Brain microvascular endothelial cell (primary cell): ENCODE data around the gene MCRS1.

Source experiments
- DNase-seq: peaks from one replicate; pipeline ENCODE4 v3.0.0-alpha.2; 2020
- H3K27ac ChIP-seq: fragments of 250-450 bp; sonication (Bioruptor Pico); 2 replicates; pipeline ENCODE4 v1.5.1; 2020; ENCODE audit warnings: mild to moderate bottlenecking, moderate library complexity
- H3K27me3 ChIP-seq: fragments of 250-450 bp; sonication (Bioruptor Pico); replicated peaks from 2 replicates; pipeline ENCODE4 v1.5.1; 2020; ENCODE audit warnings: mild to moderate bottlenecking
- H3K36me3 ChIP-seq: fragments of 250-450 bp; sonication (Bioruptor Pico); replicated peaks from 2 replicates; pipeline ENCODE4 v1.5.1; 2020; ENCODE audit warnings: mild to moderate bottlenecking
- H3K4me3 ChIP-seq: 2 replicates; pipeline ENCODE4 v1.5.1; 2011; ENCODE audit warnings: low read depth, mild to moderate bottlenecking, control low read depth, low read length, moderate library complexity
- CTCF ChIP-seq: IDR thresholded peaks from 2 replicates; pipeline ENCODE4 v1.5.1; 2011; ENCODE audit warnings: low read depth, mild to moderate bottlenecking, moderate library complexity, low read length, control low read depth, inconsistent platforms; ENCODE audit errors: missing control alignments
- in situ Hi-C: cut with HindIII; loops from 2 replicates; pipeline ENCODE4 v1.10.0; 2017; ENCODE audit warnings: low sequenced_read_pairs, low pct_ligation_motif_present

The MCRS1 gene

GRCh38 chr12:49559011-49559675, 8.8 kb downstream of the MCRS1 start:
- Histone ChIP-seq H3K27ac (no peak overlapping the region), H3K27me3 (no peaks in the 10 kb centered on the region), H3K36me3 (peaks cover 65% of the 10 kb centered on the region), H3K4me3 (no peak overlapping the region)
- TF ChIP-seq CTCF = no peak
- in situ Hi-C loops = no loop called here
- no peak for DNase-seq

- no peak overlapping the region for H3K4me3 ChIP-seq
- no peak overlapping the region for H3K27ac ChIP-seq
- no peak for TF ChIP-seq CTCF
- in situ Hi-C loops = no loop called here
- DNase-seq = no peak
- peaks cover 59% of the 10 kb centered on the region for H3K36me3 ChIP-seq
- no peaks in the 10 kb centered on the region for H3K27me3 ChIP-seq
These were observed 9.4 kb downstream of the MCRS1 start for GRCh38 chr12:49558526-49558925.

- Histone ChIP-seq H3K27ac (no peak overlapping the region), H3K36me3 (peaks cover 54% of the 10 kb centered on the region), H3K27me3 (no peaks in the 10 kb centered on the region), H3K4me3 (no peak overlapping the region)
- DNase-seq = no peak
- in situ Hi-C loops = no loop called here
- TF ChIP-seq CTCF = peak; percentile 39
These were observed 10.1 kb downstream of the MCRS1 start for GRCh38 chr12:49557917-49558215.

GRCh38 chr12:49557187-49557916, 10.6 kb downstream of the MCRS1 start:
- in situ Hi-C loops = no loop called here
- no peak for TF ChIP-seq CTCF
- peaks cover 48% of the 10 kb centered on the region for H3K36me3 ChIP-seq

GRCh38 chr12:49556391-49557186, 11.4 kb downstream of the MCRS1 start:
- no peak for DNase-seq
- H3K27ac ChIP-seq = no peak overlapping the region
- no peak for TF ChIP-seq CTCF
- peaks cover 41% of the 10 kb centered on the region for H3K36me3 ChIP-seq
- in situ Hi-C loops = no loop called here
- H3K27me3 ChIP-seq = no peaks in the 10 kb centered on the region
- no peak overlapping the region for H3K4me3 ChIP-seq

More at GRCh38 chr12:49557187-49557916, 10.6 kb downstream of the MCRS1 start:
- Histone ChIP-seq H3K27ac (no peak overlapping the region), H3K4me3 (no peak overlapping the region), H3K27me3 (no peaks in the 10 kb centered on the region)
- DNase-seq = no peak
